ENCODE data around the gene METTL16.
A peak's percentile ranks its signal among the peaks of the same experiment; 100 is the strongest.
"Not testable (repeated sequence)": the region's sequence is repeated elsewhere in the genome, so short reads cannot be mapped to it uniquely, and the experiment has no call there.

METTL16 gene

DNA sequence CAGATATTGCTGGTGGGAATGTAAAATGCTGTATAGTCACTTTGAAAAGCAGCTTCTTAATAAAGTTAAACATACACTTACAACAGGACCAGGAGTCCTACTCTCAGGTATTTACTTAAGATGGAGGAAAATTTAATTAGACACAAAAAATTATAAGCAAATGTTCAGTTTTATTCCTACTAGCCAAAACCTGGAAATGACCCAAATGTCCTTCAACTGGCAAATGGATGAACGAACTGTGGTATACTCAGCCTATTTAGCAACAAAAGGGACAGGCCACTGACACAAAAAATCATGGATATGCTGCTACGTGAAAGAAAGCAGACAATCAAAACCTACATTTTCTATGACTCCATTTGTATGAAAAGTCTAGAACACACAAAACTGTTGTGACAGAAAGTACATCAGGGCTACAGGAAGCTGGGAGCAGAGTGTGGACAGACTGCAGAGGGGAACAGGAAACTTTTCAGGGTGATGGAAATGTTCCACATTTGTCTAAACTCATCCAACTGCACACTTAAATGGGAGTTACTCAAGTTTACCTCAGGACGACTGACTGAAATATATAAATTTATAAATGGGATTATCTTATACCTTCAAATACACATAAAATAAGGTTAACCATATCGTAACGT, 61.6 kb downstream of the METTL16 start:
- no peak for DNase-seq
- Mint-ChIP-seq H3K4me3 (no peak overlapping the region), H3K27ac (no peak overlapping the region), H3K4me1 (no peaks in the 10 kb centered on the region), H3K27me3 (ENCODE audit: low read depth, poor library complexity) (no peaks in the 10 kb centered on the region), H3K9me3 (peaks cover 24% of the 10 kb centered on the region), H3K36me3 (ENCODE audit: low read depth) (peaks cover 50% of the 10 kb centered on the region)
- TF ChIP-seq, protein P1, sequence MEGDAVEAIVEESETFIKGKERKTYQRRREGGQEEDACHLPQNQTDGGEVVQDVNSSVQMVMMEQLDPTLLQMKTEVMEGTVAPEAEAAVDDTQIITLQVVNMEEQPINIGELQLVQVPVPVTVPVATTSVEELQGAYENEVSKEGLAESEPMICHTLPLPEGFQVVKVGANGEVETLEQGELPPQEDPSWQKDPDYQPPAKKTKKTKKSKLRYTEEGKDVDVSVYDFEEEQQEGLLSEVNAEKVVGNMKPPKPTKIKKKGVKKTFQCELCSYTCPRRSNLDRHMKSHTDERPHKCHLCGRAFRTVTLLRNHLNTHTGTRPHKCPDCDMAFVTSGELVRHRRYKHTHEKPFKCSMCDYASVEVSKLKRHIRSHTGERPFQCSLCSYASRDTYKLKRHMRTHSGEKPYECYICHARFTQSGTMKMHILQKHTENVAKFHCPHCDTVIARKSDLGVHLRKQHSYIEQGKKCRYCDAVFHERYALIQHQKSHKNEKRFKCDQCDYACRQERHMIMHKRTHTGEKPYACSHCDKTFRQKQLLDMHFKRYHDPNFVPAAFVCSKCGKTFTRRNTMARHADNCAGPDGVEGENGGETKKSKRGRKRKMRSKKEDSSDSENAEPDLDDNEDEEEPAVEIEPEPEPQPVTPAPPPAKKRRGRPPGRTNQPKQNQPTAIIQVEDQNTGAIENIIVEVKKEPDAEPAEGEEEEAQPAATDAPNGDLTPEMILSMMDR (IDR thresholded peaks at IDR 0.05) = no peak

DNA sequence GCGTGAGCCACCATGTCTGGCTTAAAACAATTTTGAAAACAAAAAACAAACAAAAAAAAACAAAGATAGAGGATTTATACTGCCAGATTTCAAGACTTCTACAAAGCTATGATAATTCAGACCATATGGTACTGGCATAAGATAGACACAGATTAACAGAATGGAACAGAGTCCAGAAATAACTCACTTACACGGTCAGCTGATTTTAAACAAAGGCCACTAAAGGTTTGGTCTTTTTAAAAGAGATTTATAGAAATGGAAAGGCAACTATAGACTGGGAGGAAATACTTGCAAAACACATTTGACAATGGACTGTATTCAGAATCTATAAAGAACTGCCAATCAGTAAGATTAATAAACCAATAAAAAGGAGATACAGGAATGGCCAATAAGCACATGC, 62.2 kb downstream of the METTL16 start:
- DNase-seq = no peak
- H3K9me3 Mint-ChIP-seq = peaks cover 24% of the 10 kb centered on the region
- H3K27ac Mint-ChIP-seq = no peak overlapping the region
- no peaks in the 10 kb centered on the region for H3K4me1 Mint-ChIP-seq
- no peaks in the 10 kb centered on the region for H3K27me3 Mint-ChIP-seq (ENCODE audit: low read depth, poor library complexity)
- peaks cover 53% of the 10 kb centered on the region for H3K36me3 Mint-ChIP-seq (ENCODE audit: low read depth)
- TF ChIP-seq, protein P1 (IDR thresholded peaks at IDR 0.05) = no peak
- no peak overlapping the region for H3K4me3 Mint-ChIP-seq

DNA sequence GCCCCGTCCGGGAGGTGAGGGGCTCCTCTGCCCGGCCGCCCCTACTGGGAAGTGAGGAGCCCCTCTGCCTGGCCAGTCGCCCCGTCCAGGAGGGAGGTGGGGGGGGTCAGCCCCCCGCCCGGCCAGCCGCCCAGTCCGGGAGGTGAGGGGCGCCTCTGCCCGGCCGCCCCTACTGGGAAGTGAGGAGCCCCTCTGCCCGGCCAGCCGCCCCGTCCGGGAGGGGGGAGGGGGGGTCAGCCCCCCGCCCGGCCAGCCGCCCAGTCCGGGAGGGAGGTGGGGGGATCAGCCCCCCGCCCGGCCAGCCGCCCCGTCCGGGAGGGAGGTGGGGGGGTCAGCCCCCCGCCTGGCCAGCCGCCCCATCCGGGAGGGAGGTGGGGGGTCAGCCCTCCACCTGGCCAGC, 64.2 kb downstream of the METTL16 start:
- not testable (repeated sequence) for DNase-seq; H3K27me3 Mint-ChIP-seq (ENCODE audit: low read depth, poor library complexity); H3K4me3 Mint-ChIP-seq; H3K27ac Mint-ChIP-seq; H3K4me1 Mint-ChIP-seq
- Mint-ChIP-seq H3K36me3 (ENCODE audit: low read depth) (peaks cover 55% of the 10 kb centered on the region), H3K9me3 (peaks cover 24% of the 10 kb centered on the region)

DNA sequence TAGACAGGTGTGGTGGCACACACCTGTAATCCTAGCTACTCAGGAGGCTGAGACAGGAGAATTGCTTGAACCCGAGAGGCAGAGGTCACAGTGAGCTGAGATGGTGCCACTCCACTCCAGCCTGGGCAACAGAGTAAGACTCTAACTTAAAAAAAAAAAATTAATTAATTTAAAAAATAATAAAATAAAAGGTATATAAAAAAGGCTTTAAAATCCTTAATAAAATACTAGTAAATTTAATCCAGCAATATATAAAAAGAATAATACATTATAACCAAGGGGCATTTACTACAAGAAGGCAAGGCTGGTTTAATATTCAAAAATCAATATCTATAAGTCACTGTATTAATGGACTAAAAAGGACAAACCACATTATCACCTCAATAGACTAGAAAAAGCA, 66.0 kb downstream of the METTL16 start:
- TF ChIP-seq, protein P1 (IDR thresholded peaks at IDR 0.05) = no peak
- Mint-ChIP-seq H3K4me3 (no peak overlapping the region), H3K4me1 (no peaks in the 10 kb centered on the region), H3K36me3 (ENCODE audit: low read depth) (peaks cover 62% of the 10 kb centered on the region), H3K27ac (peak overlapping the region; percentile 28), H3K27me3 (ENCODE audit: low read depth, poor library complexity) (peaks cover 4% of the 10 kb centered on the region), H3K9me3 (peaks cover 29% of the 10 kb centered on the region)
- no peak for DNase-seq

DNA sequence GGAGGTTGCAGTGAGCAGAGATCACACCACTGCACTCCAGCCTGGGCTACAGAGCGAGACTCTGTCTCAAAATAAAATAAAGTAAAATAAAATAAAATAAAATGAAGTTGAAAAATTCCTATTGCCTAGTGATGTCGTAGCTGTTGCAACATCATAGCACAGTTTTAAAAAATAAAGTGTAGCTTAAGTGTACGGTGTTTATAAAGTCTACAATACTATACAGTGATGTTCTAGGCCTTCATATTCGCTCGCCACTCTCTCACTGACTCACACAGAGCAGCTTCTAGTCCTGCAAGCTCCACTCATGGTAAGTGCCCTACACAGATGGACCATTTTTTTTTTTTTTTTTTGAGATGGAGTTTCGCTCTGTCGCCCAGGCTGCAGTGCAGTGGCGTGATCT, 67.3 kb downstream of the METTL16 start:
- Mint-ChIP-seq H3K36me3 (ENCODE audit: low read depth) (peaks cover 57% of the 10 kb centered on the region), H3K4me1 (no peaks in the 10 kb centered on the region), H3K9me3 (peaks cover 23% of the 10 kb centered on the region), H3K27me3 (ENCODE audit: low read depth, poor library complexity) (peaks cover 4% of the 10 kb centered on the region), H3K4me3 (no peak overlapping the region), H3K27ac (no peak overlapping the region)
- DNase-seq = no peak
- TF ChIP-seq, protein P1 (IDR thresholded peaks at IDR 0.05) = no peak

DNA sequence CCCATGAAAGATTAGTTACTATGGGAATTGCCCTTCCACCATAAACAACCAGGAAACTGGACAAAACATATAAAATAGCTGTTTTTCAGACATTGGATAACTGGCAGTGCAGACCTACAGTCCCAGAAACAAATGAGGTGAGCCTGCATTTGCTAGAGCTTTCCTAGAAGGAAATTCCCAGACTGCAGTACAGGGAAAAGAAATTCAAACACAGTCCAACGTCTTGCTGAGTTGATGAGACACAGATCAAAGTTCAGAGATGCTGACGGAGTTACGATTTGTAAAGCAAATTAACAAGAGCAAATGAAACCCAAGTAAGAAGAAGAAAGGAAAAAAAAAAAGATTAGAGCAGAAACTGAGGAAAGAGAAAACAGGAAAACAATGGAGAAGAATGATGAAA, 69.5 kb downstream of the METTL16 start:
- Mint-ChIP-seq H3K4me1 (no peaks in the 10 kb centered on the region), H3K27me3 (ENCODE audit: low read depth, poor library complexity) (peaks cover 4% of the 10 kb centered on the region), H3K27ac (peak overlapping the region; percentile 1), H3K36me3 (ENCODE audit: low read depth) (peaks cover 68% of the 10 kb centered on the region), H3K4me3 (no peak overlapping the region), H3K9me3 (peaks cover 15% of the 10 kb centered on the region)
- DNase-seq = no peak
- TF ChIP-seq, protein P1 (IDR thresholded peaks at IDR 0.05) = no peak

All from nephron progenitor cell (in vitro differentiated cells).